ENCODE measurements around the gene NDUFA8.

DNA sequence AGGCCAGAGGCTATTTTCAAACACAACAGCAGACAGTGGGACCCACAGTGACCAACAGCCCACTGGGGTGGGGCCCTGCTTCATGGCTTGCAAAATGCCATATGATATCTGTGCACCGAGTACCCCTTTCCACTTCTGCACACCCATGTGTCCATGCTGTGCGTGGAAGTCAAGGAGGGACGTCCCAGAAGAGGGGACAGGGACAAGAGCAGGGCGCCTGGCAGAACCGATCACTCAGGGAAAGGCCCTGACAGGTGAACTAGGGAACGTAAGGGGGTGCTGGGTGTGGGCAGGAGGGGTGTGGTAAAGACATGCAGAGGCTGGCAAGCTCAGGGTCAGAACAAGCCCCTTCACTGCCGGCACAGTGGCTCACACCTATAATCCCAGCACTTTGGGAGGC is 58.8 kb downstream of the NDUFA8 start:
- TF ChIP-seq POLR2A (IDR thresholded peaks at IDR 0.05; ENCODE audit: low read length) (no peak), GATA1 (IDR thresholded peaks at IDR 0.05; ENCODE audit: low read depth, low read length) (no peak)
